HG03045 (cell line): ENCODE data around the gene PGBD5.

Experiments
- ATAC-seq: cut with Tn5 transposase; IDR thresholded peaks from one replicate; pipeline ENCODE4 v1.9.1; 2021; ENCODE audit warnings: mild to moderate bottlenecking, moderate library complexity; ENCODE audit not compliant: unreplicated experiment

PGBD5 gene

GRCh38 chr1:230266456-230266855 lies 159.7 kb downstream of the PGBD5 start:
- ATAC-seq: no peak

GRCh38 chr1:230265200-230266115 lies 160.7 kb downstream of the PGBD5 start:
- no peak for ATAC-seq
